GM19455 (cell line): ENCODE results near the gene SZRD1.

Source experiments
- ATAC-seq: cut with Tn5 transposase; IDR thresholded peaks from one replicate; pipeline ENCODE4 v1.9.1; 2021; ENCODE audit not compliant: unreplicated experiment

SZRD1 gene

GRCh38 chr1:16367258-16367967 lies 371 bp downstream of the SZRD1 start:
- peak; percentile 64 for ATAC-seq

- ATAC-seq = no peak
Observed at GRCh38 chr1:16367968-16368890, 1.2 kb downstream of the SZRD1 start.

DNA sequence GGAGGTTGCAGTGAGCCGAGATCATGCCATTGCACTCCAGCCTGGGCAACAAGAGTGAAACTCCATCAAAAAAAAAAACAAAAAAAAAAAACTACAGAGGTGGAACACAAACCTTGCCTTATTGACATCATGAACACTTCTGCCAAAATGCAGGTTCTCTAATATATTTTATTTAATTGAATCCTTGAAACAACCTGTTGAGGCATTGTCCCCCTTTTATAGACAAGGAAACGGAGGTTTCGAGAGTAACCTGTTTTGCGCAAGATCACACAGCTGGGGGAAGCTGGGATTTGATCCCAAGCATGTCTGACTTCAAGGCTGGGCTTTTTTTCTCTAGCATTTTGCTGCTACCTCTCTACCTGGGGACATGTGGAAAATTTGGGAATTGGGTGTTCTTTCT lies 2.8 kb downstream of the SZRD1 start:
- ATAC-seq = no peak

- no peak for ATAC-seq
Observed at GRCh38 chr1:16371725-16372124, 4.7 kb downstream of the SZRD1 start.

GRCh38 chr1:16372535-16373285 lies 5.7 kb downstream of the SZRD1 start:
- no peak for ATAC-seq

DNA sequence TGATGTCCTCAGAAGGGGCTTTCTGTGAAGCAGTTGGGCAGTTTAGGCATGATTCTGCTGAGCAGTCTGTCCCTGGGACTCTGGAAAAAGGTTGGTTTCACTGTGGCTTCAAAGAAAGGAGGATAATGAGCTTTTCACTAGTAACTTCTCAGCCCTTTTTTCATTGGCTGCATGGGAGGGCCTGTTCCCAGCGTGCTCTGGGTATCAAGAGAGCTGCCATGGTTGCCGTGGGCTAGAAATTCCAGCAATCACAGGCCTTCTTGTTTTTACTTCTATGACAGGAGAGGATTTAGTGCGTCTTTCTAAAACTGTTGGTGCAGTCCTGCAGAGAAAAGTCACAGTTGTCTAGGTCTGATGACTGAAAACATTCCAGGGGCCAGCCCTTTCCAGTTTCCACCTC lies 7.2 kb downstream of the SZRD1 start:
- ATAC-seq = no peak

GRCh38 chr1:16375521-16376340 lies 8.7 kb downstream of the SZRD1 start:
- ATAC-seq = no peak

DNA sequence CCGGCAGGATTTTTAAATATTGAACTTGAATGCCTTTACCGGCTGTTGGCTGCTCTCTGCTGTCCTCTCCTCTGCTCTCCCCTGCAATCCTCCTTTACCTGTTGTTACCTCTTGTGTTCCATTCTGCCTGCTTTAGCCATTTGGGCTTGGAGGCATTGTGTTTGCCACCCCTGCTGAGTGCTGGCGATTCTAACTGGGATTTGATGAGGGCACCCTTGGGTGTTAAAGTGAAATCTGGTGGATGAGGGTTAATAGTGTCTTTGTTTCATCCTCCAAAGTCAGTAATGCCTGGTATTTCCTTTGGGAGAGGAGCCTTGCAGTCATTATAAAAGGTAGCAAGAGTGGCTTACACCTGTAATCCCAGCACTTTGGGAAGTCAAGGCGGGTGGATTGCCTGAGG lies 9.9 kb downstream of the SZRD1 start:
- ATAC-seq = no peak

- no peak for ATAC-seq
Observed at GRCh38 chr1:16378443-16378842, 11.4 kb downstream of the SZRD1 start.

GRCh38 chr1:16380868-16381267 lies 13.8 kb downstream of the SZRD1 start:
- no peak for ATAC-seq

GRCh38 chr1:16383888-16384287 lies 16.8 kb downstream of the SZRD1 start:
- no peak for ATAC-seq

DNA sequence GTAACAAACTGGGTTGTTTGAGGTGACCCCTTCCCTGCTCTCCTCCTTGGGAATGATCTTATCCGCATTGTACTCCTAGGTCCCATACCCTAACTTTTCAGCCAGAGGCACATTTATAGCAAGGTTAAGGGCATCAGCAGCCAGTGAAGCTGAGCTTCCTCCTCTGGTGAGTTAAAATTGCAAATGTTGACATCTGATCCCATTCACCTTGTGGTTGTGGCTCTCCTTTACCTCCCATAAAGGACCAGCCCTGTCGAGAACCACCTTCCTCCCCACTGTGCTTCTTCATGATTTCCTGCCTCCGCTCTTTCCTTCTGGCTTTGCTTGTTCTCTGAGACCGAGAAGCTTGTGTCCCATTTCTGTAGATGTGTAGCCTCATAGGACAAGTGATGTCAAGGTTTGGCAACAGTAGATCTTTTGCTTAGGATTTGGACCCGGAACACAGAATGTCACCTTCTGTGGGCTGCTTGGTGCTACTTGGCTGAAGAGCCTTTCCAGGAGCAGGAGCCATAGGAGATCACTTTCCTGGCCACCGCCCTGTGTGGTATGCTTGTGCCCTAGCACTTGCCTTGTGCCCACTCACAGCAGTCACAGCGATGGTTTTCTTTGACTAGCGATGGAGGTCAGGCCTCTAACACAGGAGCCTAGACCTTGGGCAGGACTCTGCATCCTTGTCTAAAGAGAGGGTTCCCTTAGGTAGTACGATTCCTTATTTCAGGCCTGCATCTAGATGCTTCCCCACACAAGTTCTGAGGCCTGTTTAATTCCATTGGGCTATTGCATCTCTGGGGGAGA lies 18.8 kb downstream of the SZRD1 start:
- no peak for ATAC-seq

DNA sequence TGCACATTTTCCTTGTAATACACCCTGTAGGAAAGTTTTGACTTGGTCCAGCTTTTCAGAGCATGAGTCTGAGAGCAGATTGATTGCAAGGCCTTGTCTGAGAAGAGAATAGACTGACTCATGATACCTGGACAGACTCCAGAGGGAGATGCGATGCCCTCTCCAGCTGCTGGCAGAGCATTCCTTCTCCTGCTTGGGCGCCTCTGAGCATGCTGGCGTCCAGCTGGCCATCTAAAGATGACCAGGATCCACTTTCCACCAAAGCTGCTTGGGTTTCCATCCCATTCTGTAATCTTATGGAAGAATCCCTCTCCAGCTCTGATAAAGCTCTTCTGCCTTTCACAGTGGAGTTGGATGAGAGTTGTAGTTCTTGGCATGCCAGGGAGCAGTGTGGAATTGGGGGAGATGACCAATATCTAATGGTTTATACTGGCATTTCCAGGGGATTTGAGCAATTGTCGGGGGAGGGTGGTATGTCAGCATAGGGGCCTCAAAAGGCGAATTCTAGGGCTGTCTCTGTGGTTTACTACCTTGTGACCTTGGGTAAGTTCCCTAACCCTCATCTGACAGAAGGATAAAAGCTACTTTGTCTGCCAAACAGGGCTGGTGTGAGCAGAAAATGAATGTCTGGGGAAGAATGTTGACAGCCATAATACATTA lies 19.5 kb downstream of the SZRD1 start:
- no peak for ATAC-seq

DNA sequence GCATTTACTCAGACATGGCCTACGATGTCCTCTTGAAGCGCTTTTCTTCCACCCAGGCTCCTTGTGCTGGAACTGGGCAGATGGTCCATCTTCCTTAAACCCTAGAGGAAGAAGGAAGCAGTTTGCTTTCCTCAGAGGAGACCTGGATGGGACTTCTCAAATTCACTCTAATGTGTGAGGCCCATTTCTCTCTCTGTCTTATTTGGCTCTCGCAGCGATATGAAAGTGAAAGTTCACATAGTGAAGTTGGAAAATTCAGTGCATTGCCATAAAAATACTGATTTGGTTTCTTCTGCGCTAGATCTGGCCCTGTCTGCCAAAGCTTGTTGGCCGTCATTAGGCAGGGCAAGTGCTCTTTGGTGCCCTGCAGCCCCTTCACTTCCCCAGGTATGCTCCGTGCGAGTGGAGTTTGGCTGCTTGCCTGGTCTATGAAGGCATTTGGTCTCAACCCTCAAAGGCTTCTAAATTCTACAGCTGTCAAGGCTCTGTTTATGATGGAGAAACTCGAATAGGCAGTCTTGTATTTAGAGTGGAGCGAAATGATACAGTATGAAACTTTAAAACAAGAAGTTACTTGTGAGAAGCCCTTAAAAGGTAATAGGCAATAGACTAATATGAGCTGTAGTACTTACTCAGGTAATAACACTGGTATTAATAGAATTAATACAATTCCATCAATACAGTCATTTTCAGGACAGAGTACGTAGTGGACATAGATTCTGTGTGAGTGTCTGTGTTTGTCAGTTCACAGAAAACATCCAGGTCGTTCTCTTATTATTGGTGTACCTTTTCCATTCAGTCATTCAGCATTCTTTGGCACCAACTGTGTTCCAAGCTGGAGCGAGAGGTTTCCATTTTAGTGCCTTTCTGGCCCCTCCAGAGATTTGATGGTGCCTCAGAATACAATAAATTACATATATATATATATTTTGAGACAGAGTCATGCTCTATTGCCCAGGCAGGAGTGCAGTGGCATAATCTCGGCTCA lies 20.5 kb downstream of the SZRD1 start:
- ATAC-seq = no peak

DNA sequence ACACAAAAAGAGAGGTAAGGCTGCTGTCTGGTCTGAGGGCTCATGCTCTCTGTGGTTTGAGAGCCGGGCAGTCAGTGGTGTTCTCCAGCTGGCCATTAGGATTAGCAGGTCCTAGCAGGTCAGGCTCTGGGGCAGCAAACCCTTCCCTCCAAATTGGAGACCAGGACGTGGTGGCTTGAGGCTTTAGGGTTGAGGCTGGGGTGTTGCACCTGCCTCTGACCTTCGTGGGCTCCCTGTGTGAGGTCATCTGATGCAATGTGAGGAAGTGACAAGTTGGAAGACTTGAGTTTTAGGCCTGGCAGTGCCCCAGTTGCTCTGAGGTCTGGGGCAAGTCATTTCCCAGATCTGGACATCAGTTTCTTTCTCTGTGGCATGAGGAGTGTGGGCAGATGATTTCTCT lies 24.4 kb downstream of the SZRD1 start:
- no peak for ATAC-seq

DNA sequence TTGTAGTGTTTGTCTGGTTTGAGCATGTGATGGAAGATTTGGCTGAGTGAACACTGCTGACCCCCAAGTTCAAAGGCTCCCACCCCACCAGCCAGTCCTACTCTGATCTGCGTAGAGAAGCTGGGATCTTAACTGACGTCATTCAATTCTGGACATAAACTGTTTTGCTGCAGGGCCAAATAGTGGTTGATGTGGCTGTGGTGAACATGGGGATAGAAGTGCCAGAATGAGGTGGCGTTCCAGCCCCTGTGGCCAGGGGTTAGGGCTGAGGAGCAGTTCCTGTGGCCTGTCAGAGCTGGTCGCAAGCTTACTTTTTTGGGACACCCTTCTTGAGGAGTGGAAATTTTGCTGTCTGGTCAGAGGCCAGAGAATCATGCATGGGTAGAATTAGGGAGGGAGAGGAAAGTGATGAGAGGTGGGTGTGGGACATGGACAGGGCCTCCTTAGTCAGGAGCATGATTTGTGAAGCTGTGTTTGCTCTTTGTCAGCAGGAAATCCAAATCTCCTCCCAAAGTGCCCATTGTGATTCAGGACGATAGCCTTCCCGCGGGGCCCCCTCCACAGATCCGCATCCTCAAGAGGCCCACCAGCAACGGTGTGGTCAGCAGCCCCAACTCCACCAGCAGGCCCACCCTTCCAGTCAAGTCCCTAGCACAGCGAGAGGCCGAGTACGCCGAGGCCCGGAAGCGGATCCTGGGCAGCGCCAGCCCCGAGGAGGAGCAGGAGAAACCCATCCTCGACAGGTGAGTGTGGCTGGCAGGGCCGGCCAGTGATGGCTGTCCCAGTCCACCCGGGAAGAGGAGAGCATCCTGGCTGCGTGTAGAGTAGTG lies 25.9 kb downstream of the SZRD1 start:
- no peak for ATAC-seq
